GM23338 (cell line): ENCODE measurements around the gene GPR18.

Experiments used
- EZH2 ChIP-seq: fragments of 200-600 bp; sonication (generic); IDR thresholded peaks from one replicate; pipeline ENCODE4 v1.8.0; 2017; ENCODE audit warnings: antibody characterized with exemption, mild to moderate bottlenecking, low read depth; ENCODE audit not compliant: unreplicated experiment
- EZH2phosphoT487 ChIP-seq: fragments of 200-600 bp; sonication (generic); IDR thresholded peaks from one replicate; pipeline ENCODE4 v1.8.1; 2018; ENCODE audit warnings: antibody characterized with exemption; ENCODE audit not compliant: unreplicated experiment
- JUNB ChIP-seq: IDR thresholded peaks from one replicate; pipeline ENCODE4 v1.6.1; 2016; ENCODE audit warnings: antibody characterized with exemption; ENCODE audit not compliant: unreplicated experiment
- NANOG ChIP-seq: IDR thresholded peaks from 2 replicates; pipeline ENCODE4 v1.6.1; 2016; ENCODE audit warnings: antibody characterized with exemption, borderline replicate concordance
- TF ChIP-seq, protein P1 (sequence below), 2 experiments: fragments of 200-600 bp in 1 of 2; sonication (generic) in 1 of 2; conservative IDR thresholded peaks; 2 replicates each; pipeline versions ENCODE4 v1.5.1 to v1.6.1; 2016 to 2017; ENCODE audit warnings: antibody characterized with exemption in 2 of 2, low read depth in 2 of 2, mild to moderate bottlenecking in 2 of 2, moderate library complexity in 1 of 2
- TF ChIP-seq, protein P2 (sequence below): fragments of 250-450 bp; sonication (Bioruptor Pico); IDR thresholded peaks from 2 replicates; pipeline ENCODE4 v1.5.0; 2020; ENCODE audit warnings: mild to moderate bottlenecking, moderate library complexity
- TF ChIP-seq, protein P3 (sequence below): IDR thresholded peaks from one replicate; pipeline ENCODE4 v1.6.1; 2018; ENCODE audit warnings: antibody characterized with exemption; ENCODE audit not compliant: unreplicated experiment

DNA sequence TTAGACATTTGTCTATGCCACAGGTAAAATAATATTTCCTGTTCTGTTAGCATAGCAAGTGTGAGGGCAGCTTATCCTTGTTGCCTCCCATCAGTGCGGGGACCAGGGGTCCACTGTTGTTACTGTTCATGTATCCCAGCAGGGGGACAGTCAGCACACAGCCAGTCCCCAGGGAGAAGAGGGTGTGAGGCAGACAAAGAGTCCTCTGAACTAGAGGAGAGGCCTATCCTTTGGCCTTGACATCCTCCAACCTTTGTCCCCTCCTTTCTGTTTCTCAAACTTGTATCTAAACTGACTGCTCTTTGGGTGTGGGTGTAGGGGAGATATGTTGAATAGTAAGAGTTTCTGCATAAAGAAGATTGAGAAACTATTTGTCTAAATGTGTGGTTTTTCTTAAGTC lies 2.9 kb upstream of the GPR18 start:
- no peak for TF ChIP-seq EZH2
- no peak for TF ChIP-seq NANOG
- TF ChIP-seq, protein P1, sequence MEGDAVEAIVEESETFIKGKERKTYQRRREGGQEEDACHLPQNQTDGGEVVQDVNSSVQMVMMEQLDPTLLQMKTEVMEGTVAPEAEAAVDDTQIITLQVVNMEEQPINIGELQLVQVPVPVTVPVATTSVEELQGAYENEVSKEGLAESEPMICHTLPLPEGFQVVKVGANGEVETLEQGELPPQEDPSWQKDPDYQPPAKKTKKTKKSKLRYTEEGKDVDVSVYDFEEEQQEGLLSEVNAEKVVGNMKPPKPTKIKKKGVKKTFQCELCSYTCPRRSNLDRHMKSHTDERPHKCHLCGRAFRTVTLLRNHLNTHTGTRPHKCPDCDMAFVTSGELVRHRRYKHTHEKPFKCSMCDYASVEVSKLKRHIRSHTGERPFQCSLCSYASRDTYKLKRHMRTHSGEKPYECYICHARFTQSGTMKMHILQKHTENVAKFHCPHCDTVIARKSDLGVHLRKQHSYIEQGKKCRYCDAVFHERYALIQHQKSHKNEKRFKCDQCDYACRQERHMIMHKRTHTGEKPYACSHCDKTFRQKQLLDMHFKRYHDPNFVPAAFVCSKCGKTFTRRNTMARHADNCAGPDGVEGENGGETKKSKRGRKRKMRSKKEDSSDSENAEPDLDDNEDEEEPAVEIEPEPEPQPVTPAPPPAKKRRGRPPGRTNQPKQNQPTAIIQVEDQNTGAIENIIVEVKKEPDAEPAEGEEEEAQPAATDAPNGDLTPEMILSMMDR (conservative IDR thresholded peaks at IDR 0.05; ENCODE audit: low read depth in 2 of 2): no peak
- TF ChIP-seq, protein P2, sequence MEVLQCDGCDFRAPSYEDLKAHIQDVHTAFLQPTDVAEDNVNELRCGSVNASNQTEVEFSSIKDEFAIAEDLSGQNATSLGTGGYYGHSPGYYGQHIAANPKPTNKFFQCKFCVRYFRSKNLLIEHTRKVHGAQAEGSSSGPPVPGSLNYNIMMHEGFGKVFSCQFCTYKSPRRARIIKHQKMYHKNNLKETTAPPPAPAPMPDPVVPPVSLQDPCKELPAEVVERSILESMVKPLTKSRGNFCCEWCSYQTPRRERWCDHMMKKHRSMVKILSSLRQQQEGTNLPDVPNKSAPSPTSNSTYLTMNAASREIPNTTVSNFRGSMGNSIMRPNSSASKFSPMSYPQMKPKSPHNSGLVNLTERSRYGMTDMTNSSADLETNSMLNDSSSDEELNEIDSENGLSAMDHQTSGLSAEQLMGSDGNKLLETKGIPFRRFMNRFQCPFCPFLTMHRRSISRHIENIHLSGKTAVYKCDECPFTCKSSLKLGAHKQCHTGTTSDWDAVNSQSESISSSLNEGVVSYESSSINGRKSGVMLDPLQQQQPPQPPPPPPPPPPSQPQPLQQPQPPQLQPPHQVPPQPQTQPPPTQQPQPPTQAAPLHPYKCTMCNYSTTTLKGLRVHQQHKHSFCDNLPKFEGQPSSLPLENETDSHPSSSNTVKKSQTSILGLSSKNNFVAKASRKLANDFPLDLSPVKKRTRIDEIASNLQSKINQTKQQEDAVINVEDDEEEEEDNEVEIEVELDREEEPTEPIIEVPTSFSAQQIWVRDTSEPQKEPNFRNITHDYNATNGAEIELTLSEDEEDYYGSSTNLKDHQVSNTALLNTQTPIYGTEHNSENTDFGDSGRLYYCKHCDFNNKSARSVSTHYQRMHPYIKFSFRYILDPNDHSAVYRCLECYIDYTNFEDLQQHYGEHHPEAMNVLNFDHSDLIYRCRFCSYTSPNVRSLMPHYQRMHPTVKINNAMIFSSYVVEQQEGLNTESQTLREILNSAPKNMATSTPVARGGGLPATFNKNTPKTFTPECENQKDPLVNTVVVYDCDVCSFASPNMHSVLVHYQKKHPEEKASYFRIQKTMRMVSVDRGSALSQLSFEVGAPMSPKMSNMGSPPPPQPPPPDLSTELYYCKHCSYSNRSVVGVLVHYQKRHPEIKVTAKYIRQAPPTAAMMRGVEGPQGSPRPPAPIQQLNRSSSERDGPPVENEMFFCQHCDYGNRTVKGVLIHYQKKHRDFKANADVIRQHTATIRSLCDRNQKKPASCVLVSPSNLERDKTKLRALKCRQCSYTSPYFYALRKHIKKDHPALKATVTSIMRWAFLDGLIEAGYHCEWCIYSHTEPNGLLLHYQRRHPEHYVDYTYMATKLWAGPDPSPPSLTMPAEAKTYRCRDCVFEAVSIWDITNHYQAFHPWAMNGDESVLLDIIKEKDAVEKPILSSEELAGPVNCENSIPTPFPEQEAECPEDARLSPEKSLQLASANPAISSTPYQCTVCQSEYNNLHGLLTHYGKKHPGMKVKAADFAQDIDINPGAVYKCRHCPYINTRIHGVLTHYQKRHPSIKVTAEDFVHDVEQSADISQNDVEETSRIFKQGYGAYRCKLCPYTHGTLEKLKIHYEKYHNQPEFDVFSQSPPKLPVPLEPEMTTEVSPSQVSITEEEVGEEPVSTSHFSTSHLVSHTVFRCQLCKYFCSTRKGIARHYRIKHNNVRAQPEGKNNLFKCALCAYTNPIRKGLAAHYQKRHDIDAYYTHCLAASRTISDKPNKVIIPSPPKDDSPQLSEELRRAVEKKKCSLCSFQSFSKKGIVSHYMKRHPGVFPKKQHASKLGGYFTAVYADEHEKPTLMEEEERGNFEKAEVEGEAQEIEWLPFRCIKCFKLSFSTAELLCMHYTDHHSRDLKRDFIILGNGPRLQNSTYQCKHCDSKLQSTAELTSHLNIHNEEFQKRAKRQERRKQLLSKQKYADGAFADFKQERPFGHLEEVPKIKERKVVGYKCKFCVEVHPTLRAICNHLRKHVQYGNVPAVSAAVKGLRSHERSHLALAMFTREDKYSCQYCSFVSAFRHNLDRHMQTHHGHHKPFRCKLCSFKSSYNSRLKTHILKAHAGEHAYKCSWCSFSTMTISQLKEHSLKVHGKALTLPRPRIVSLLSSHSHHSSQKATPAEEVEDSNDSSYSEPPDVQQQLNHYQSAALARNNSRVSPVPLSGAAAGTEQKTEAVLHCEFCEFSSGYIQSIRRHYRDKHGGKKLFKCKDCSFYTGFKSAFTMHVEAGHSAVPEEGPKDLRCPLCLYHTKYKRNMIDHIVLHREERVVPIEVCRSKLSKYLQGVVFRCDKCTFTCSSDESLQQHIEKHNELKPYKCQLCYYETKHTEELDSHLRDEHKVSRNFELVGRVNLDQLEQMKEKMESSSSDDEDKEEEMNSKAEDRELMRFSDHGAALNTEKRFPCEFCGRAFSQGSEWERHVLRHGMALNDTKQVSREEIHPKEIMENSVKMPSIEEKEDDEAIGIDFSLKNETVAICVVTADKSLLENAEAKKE (CRISPR knock-in tag): no peak
- TF ChIP-seq, protein P3, sequence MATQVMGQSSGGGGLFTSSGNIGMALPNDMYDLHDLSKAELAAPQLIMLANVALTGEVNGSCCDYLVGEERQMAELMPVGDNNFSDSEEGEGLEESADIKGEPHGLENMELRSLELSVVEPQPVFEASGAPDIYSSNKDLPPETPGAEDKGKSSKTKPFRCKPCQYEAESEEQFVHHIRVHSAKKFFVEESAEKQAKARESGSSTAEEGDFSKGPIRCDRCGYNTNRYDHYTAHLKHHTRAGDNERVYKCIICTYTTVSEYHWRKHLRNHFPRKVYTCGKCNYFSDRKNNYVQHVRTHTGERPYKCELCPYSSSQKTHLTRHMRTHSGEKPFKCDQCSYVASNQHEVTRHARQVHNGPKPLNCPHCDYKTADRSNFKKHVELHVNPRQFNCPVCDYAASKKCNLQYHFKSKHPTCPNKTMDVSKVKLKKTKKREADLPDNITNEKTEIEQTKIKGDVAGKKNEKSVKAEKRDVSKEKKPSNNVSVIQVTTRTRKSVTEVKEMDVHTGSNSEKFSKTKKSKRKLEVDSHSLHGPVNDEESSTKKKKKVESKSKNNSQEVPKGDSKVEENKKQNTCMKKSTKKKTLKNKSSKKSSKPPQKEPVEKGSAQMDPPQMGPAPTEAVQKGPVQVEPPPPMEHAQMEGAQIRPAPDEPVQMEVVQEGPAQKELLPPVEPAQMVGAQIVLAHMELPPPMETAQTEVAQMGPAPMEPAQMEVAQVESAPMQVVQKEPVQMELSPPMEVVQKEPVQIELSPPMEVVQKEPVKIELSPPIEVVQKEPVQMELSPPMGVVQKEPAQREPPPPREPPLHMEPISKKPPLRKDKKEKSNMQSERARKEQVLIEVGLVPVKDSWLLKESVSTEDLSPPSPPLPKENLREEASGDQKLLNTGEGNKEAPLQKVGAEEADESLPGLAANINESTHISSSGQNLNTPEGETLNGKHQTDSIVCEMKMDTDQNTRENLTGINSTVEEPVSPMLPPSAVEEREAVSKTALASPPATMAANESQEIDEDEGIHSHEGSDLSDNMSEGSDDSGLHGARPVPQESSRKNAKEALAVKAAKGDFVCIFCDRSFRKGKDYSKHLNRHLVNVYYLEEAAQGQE: no peak
- no peak for TF ChIP-seq JUNB
- no peak for TF ChIP-seq EZH2phosphoT487
